AML-193 (cell line): ENCODE results near the gene TARP.

Experiments
- DNase-seq, 2 experiments: peaks; one replicate each; lab custom pipeline; 2025; lab: John Stamatoyannopoulos, UW

TARP gene

DNA sequence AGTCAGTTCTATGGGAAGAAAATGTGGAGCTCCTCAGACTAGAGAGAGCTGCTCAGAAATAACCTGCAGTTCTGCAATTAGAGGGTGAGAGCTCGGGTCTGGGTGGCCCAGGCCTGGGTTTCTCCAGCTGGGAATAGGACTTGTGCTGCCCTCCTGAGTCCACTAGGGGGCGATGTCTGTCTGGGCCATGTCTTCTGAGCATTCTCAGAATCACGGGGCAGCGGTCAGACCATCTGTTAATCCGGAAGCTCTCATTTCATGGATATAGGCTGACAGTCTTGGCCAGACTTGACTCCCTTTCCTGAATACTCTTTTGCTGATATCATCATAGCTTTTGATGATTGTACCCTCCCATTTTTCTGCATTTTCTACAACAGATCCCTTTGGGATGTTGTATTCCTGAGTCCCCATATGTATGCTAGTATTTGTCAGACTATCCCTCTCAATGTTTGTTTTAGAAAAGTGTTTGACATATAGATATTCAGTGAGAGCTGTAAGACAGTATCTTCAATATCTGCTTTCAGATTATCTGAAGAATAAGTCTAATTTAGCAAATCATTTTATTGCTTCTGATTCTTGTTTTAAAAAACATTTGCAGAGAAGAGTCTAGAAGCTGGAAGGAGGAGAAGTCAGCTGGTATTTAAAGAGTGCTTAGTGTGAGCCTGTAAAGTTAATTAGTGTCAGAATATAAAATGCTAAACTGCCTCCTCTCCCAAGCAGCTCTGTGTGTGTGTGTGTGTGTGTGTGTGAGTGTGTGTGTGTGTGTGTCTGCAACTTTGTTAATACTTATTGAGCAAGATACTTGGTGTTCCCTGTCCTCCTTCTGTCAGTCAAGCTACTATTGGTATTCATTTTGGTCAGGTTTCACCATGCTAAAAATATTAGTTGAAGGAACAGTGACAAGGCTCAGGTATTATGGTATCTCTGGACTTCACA is 57.4 kb downstream of the TARP start:
- DNase-seq = peak; percentile 87 to 89

DNA sequence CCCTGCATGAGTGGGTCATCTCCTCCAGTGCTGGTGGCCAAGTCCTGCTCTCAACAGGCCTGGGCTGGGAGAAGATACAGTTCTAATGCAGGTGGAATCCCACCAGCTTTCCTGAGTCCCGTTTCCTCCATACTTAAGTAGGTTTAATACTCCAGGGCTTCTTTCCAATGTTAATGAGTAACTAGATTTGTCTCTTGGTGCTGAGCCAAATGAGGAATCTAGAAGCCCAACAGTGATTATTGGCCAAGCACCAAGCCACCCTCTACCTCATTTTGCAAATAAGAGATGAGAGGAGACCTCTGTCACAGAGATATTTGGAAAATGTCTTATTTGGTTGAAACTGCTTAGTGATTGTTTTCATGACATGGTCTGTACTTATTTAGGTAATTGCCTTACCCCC is 58.3 kb downstream of the TARP start:
- no peak for DNase-seq

DNA sequence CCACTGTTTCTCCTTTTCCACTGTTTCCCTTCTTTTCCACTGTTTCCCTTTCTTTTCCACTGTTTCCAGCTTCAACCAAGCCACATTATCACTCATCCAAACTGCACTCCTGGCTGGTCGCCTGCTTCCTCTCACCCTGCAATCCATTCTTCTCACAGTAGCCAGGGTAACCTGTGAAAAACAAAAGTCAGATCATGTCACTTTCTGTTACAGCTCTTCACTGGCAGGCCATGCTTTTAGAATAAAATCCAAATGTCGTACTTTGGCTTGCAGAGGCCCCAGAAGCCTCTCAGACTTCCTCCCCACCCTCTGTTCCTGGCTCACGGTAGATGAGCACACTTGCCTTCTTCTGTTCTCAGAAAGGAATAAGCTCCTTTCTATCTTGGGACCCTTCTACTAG is 61.5 kb downstream of the TARP start:
- no peak for DNase-seq

DNA sequence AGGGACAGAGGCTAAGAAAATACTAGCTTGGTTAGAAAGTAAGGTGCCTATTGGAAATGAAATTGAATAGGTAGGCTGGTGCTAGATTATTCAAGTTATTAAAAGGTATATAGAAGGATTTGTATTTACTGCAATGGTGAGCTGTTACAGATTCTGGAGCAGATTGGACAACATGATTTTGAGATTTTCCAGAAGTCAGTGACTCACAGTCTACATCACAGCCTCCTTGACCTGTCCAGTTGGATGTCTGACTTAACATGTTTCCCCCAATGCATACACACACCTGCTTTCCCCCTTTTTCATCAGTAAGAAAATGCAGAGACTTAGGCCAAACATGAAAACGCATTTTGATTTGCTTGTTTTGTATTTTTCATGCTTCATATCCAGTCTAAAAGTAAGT is 62.0 kb downstream of the TARP start:
- no peak for DNase-seq
